Uterus (tissue), 4 donors: Measurements from ENCODE around the gene ERC2. TPM values are rescaled to one million over a fixed set of nuclear protein-coding genes. Genes with fewer than 3 reads are reported as not detected.

Experiments used
- DNase-seq, 2 donors: peaks; one replicate each; pipeline ENCODE4 v3.0.0-alpha.2; 2019 to 2020
- H3K27ac ChIP-seq, 2 donors: fragments of 200-600 bp; sonication (generic); 1 replicate in 1 of 2; 2 replicates in 1 of 2; pipeline ENCODE4 v1.5.1; 2016 to 2018
- H3K27me3 ChIP-seq, 2 donors: fragments of 200-600 bp; sonication (generic); one replicate each; pipeline ENCODE4 v1.5.1; 2018 to 2019; ENCODE audit warnings: control low read depth in 1 of 2
- H3K36me3 ChIP-seq, 2 donors: fragments of 200-600 bp; sonication (generic); one replicate each; pipeline ENCODE4 v1.5.1; 2019; ENCODE audit warnings: control low read depth in 1 of 2
- H3K4me1 ChIP-seq, 2 donors: fragments of 200-600 bp; sonication (generic); one replicate each; pipeline ENCODE4 v1.5.1; 2018 to 2019; ENCODE audit warnings: control low read depth in 1 of 2
- H3K4me3 ChIP-seq, 2 donors: fragments of 200-600 bp; sonication (generic); 1 replicate in 1 of 2; 2 replicates in 1 of 2; pipeline ENCODE4 v1.5.1; 2018 to 2019; ENCODE audit warnings: mild to moderate bottlenecking in 1 of 2
- H3K9me3 ChIP-seq, 2 donors: fragments of 200-600 bp; sonication (generic); one replicate each; pipeline ENCODE4 v1.5.1; 2019; ENCODE audit warnings: control low read depth in 1 of 2
- POLR2A ChIP-seq, 2 donors: fragments of 450-650 bp; IDR thresholded peaks; one replicate each; pipeline ENCODE4 v1.6.1; 2016; ENCODE audit warnings: antibody characterized with exemption in 2 of 2, mild to moderate bottlenecking in 1 of 2, moderate library complexity in 1 of 2
- intact Hi-C: fragments of 100-400 bp; cut with DNase I; formaldehyde crosslinking; loops from one replicate; pipeline ENCODE4 v1.15.1; 2023; ENCODE audit warnings: low total_unique reads
- total RNA-seq, 4 donors: library from RNA; depleted of rRNA in 3 of 4; stranded (reverse); fragments of >200 nt in 3 of 4; gene quantifications; one replicate each; pipeline versions ENCODE4 v1.1.0 to v1.2.4, GENCODE V29; 2014 to 2023
- TF ChIP-seq, protein P1 (sequence below), 4 experiments: fragments of 200-600 bp in 2 of 4; fragments of 450-650 bp in 2 of 4; sonication (generic) in 2 of 4; IDR thresholded peaks; one replicate each; pipeline ENCODE4 v1.5.1; 2016 to 2019; ENCODE audit warnings: antibody characterized with exemption in 4 of 4, mild to moderate bottlenecking in 2 of 4, moderate library complexity in 1 of 4
- donor health status: DM: yes; HTN: yes; CAD: no.

ERC2 gene
- total RNA-seq, 4 donors from 2014 or later: 1.7 to 5.5 TPM; not detected in 2

DNA sequence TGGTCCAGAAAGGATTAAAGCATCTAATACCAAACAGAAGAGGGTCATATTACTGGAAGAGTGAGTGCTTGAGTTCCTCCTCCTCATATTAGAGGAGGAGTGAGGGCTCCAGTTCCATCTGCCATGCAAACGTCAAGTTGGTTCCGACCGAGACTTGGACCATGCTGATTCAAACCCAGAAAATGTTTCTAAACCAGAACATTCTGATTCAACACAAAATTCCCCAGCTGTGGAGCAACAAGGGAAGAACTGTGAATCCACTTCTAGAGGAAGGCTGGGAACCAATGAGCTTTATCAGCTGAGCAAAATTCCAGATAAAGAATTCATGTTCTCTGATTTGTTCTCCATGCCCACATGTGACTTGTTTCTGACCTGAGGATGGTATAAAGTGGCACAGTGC, 845.5 kb downstream of the ERC2 start:
- TF ChIP-seq POLR2A (IDR thresholded peaks at IDR 0.05): no peak
- TF ChIP-seq, protein P1, sequence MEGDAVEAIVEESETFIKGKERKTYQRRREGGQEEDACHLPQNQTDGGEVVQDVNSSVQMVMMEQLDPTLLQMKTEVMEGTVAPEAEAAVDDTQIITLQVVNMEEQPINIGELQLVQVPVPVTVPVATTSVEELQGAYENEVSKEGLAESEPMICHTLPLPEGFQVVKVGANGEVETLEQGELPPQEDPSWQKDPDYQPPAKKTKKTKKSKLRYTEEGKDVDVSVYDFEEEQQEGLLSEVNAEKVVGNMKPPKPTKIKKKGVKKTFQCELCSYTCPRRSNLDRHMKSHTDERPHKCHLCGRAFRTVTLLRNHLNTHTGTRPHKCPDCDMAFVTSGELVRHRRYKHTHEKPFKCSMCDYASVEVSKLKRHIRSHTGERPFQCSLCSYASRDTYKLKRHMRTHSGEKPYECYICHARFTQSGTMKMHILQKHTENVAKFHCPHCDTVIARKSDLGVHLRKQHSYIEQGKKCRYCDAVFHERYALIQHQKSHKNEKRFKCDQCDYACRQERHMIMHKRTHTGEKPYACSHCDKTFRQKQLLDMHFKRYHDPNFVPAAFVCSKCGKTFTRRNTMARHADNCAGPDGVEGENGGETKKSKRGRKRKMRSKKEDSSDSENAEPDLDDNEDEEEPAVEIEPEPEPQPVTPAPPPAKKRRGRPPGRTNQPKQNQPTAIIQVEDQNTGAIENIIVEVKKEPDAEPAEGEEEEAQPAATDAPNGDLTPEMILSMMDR (IDR thresholded peaks at IDR 0.05): no peak
- Histone ChIP-seq H3K4me3 (no peak overlapping the region), H3K36me3 (no peaks in the 10 kb centered on the region), H3K4me1 (no peaks in the 10 kb centered on the region), H3K9me3 (no peaks in the 10 kb centered on the region), H3K27ac (no peak overlapping the region), H3K27me3 (no peaks in the 10 kb centered on the region)
- DNase-seq: no peak
- intact Hi-C loops: no loop called here

DNA sequence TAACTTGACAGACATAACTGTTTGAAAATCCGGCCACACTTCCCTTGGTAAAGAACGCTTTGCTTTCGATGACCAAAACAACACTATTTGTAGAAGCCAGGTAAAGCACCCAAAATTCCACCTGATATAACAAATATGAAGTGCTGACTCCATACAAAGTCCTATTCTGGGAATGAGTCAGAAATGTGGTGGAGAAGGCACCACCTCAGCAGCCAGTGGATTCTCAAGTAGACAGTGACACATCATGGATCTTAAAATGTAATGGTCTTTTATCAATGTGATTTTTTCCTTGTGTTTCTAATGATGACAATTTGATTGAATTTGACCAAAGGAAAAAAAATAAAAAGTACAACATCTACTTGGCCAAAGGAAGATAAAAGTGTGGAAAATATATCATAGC, 846.2 kb downstream of the ERC2 start:
- no peak for TF ChIP-seq POLR2A (IDR thresholded peaks at IDR 0.05)
- TF ChIP-seq, protein P1 (IDR thresholded peaks at IDR 0.05): no peak

DNA sequence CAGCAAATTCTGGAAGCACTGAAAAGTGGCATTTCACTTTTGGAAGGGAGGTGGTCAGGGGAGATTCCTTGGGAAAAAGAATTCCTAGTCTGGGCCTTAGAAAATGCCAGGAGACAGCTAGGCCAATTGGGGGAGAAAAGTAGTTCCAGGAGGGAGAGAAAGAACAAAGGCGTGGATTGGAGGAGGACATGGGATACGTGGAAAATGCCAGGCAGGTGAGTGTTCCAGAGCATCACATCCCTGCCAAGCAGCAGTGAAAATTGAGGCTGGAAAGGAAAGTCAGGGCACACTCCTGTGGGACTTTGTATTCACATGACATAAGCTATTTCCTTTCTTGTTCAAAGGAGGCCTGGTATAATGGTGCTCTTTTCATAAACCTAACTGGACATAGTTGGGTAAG, 846.6 kb downstream of the ERC2 start:
- no peak for DNase-seq
- Histone ChIP-seq H3K27ac (no peak overlapping the region), H3K27me3 (no peaks in the 10 kb centered on the region), H3K4me1 (no peaks in the 10 kb centered on the region), H3K9me3 (no peaks in the 10 kb centered on the region), H3K36me3 (no peaks in the 10 kb centered on the region), H3K4me3 (no peak overlapping the region)
- intact Hi-C loops: no loop called here
- TF ChIP-seq, protein P1 (IDR thresholded peaks at IDR 0.05): no peak
- no peak for TF ChIP-seq POLR2A (IDR thresholded peaks at IDR 0.05)

More for the DNA sequence above, 846.2 kb downstream of the ERC2 start:
- no peak overlapping the region for H3K4me3 ChIP-seq
- no peaks in the 10 kb centered on the region for H3K4me1 ChIP-seq
- H3K9me3 ChIP-seq: no peaks in the 10 kb centered on the region
- H3K36me3 ChIP-seq: no peaks in the 10 kb centered on the region
- H3K27me3 ChIP-seq: no peaks in the 10 kb centered on the region
- DNase-seq: no peak
- intact Hi-C loops: no loop called here
- no peak overlapping the region for H3K27ac ChIP-seq

DNA sequence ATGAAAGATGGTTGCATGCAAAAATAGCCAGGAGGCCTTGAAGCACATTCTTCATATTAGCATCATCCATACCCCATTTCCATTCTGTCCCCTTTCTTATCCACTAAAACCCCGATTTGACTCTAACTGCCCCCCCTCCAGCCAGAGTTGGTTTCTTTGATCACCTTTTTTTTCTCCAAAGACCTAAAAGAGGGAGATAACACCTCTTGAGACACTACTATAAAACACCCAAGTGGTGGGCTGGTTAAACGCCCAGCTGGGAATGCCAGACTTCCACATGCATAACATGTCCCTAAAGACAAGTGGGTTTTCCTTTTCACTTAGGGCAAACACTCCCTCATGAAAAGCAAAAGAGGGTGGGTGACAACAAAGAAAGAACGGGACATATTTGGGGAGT, 847.2 kb downstream of the ERC2 start:
- no peak for DNase-seq
- Histone ChIP-seq H3K4me3 (no peak overlapping the region), H3K9me3 (no peaks in the 10 kb centered on the region), H3K36me3 (no peaks in the 10 kb centered on the region), H3K27me3 (no peaks in the 10 kb centered on the region), H3K4me1 (no peaks in the 10 kb centered on the region), H3K27ac (no peak overlapping the region)
- TF ChIP-seq POLR2A (IDR thresholded peaks at IDR 0.05): no peak
- TF ChIP-seq, protein P1 (IDR thresholded peaks at IDR 0.05): no peak
- intact Hi-C loops: no loop called here

DNA sequence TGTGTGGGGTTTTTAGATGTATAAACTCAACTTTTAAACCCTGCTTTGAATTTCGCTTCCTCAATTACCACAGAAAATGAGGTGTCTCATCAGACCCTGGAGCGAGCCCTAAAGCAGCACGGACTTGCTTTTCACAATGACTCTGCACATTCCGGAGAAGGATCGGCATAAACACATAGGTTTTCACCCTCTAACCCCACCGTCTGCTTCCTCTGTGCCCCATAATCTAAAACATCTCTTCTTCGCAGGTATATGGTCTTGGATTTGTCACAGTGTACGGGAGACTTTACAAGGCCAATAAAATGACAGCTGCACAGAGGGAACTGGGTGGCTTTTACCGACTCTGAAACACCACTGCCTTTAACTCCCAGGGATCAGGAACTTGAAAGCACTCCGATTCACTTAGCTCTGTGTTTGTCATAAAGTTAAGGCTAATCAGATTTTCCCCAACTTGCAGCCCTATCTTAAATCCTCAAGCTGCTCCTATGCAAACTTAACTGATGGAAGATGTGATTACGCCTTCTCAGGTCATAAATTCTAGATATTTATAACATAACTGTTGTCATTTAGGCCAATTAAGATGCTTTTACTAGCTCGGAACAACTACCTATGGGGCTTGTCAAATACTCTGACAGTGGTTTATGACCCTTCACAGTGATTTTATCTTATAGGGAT, 847.8 kb downstream of the ERC2 start:
- no peaks in the 10 kb centered on the region for H3K4me1 ChIP-seq
- no peak overlapping the region for H3K4me3 ChIP-seq
- H3K27me3 ChIP-seq: no peaks in the 10 kb centered on the region
- no peaks in the 10 kb centered on the region for H3K36me3 ChIP-seq
- TF ChIP-seq, protein P1 (IDR thresholded peaks at IDR 0.05): no peak
- no peak for TF ChIP-seq POLR2A (IDR thresholded peaks at IDR 0.05)
- H3K27ac ChIP-seq: no peak overlapping the region
- no peak for DNase-seq
- no peaks in the 10 kb centered on the region for H3K9me3 ChIP-seq
- intact Hi-C loops: no loop called here
